ENCODE measurements around the gene TINAG. TPM values are rescaled to one million over a fixed set of nuclear protein-coding genes. Genes with fewer than 3 reads are reported as not detected.

Gene TINAG
- total RNA-seq, 2 donors from 2014 or later: not detected

DNA sequence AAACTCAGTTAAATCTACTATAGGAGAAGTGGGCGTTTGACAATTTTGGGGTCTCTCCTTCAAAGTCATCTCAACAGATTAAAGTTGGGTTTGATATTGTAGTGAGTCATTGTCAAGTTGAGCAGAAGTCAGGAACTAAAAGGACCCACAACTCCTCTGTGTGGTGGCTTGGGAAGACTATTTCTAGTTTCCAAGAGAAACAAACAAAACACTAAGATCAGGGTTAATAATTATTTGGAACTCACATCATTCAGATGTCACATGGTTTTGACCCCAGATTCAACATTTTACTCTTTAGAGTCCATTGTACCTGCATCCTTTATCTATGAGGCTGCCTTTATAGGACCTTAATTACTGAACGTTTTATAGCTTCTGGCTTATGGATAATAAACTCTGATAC, 45.3 kb upstream of the TINAG start:
- H3K27ac Mint-ChIP-seq: no peak overlapping the region
- DNase-seq: no peak
- no peaks in the 10 kb centered on the region for H3K27me3 Mint-ChIP-seq (ENCODE audit: insufficient read depth)
- 77 to 86% methylated on average over 1 to 2 of the region's 2 CpGs for WGBS, 2 experiments (ENCODE audit: insufficient coverage in 1 of 2, insufficient read length in 1 of 2)
- no peaks in the 10 kb centered on the region for H3K4me1 ChIP-seq (ENCODE audit: control insufficient read depth, insufficient read depth, low read length)
- no peaks in the 10 kb centered on the region for H3K9me3 Mint-ChIP-seq
- H3K4me3 ChIP-seq (ENCODE audit: low read length): no peak overlapping the region
- H3K36me3 Mint-ChIP-seq (ENCODE audit: low read depth): no peaks in the 10 kb centered on the region
- H3K36me3 ChIP-seq (ENCODE audit: control insufficient read depth, insufficient read depth, low read length): no peaks in the 10 kb centered on the region
- H3K9me3 ChIP-seq (ENCODE audit: control insufficient read depth, low read length): no peaks in the 10 kb centered on the region
- H3K27ac ChIP-seq (ENCODE audit: low read depth, low read length): no peak overlapping the region
- no peaks in the 10 kb centered on the region for H3K4me1 Mint-ChIP-seq
- TF ChIP-seq CTCF (conservative IDR thresholded peaks at IDR 0.05): no peak
- no peak overlapping the region for H3K9ac ChIP-seq (ENCODE audit: extremely low read depth, low read length, poor library complexity, severe bottlenecking)
- no peaks in the 10 kb centered on the region for H3K27me3 ChIP-seq (ENCODE audit: control insufficient read depth, insufficient read depth, low read length, poor library complexity, severe bottlenecking)
- no peak overlapping the region for H3K4me3 Mint-ChIP-seq

- no peak for TF ChIP-seq CTCF (conservative IDR thresholded peaks at IDR 0.05)
- Histone ChIP-seq H3K4me1 (ENCODE audit: control insufficient read depth, insufficient read depth, low read length) (peaks cover 3% of the 10 kb centered on the region), H3K4me3 (ENCODE audit: low read length) (no peak overlapping the region), H3K27me3 (ENCODE audit: control insufficient read depth, insufficient read depth, low read length, poor library complexity, severe bottlenecking) (no peaks in the 10 kb centered on the region), H3K9me3 (ENCODE audit: control insufficient read depth, low read length) (no peaks in the 10 kb centered on the region), H3K36me3 (ENCODE audit: control insufficient read depth, insufficient read depth, low read length) (no peaks in the 10 kb centered on the region), H3K27ac (ENCODE audit: low read depth, low read length) (no peak overlapping the region), H3K9ac (ENCODE audit: extremely low read depth, low read length, poor library complexity, severe bottlenecking) (no peak overlapping the region)
- no peak overlapping the region for H3K27ac Mint-ChIP-seq
- no peak for DNase-seq
- no peak overlapping the region for H3K4me3 Mint-ChIP-seq
- no peaks in the 10 kb centered on the region for H3K36me3 Mint-ChIP-seq (ENCODE audit: low read depth)
- whole genome bisulfite sequencing, 2 experiments (ENCODE audit: insufficient coverage in 1 of 2, insufficient read length in 1 of 2): 89 to 93% methylated on average over 2 to 4 of the region's 4 CpGs
- H3K9me3 Mint-ChIP-seq: no peaks in the 10 kb centered on the region
- H3K4me1 Mint-ChIP-seq: no peaks in the 10 kb centered on the region
- no peaks in the 10 kb centered on the region for H3K27me3 Mint-ChIP-seq (ENCODE audit: insufficient read depth)
Measured at GRCh38 chr6:54264581-54265272, 43.5 kb upstream of the TINAG start.

DNA sequence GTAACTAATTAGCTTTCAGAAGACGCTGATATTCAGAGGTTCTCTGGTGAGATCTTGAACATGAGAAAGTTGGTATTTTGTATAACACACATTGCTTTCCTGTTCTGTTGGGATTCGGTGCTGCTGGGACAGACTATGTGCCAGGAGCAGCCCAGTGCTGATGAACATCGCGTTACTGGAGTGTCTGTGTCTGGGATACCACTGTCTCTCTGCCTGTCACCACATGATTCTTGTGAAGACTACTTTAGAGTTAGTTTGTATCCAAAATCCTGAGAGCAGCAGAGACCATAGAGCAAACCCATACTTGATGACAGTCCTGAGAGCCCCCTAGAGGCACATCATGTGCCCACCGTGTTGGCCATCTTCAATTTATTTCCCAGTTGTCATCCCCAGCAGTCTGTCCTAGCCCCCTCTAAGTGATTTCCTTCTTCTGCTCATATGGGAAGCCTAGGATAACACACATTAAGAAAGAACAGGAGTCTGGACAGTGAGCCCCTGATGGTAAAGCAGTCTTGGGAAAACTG, 41.8 kb upstream of the TINAG start:
- Histone ChIP-seq H3K27me3 (ENCODE audit: control insufficient read depth, insufficient read depth, low read length, poor library complexity, severe bottlenecking) (no peaks in the 10 kb centered on the region), H3K36me3 (ENCODE audit: control insufficient read depth, insufficient read depth, low read length) (no peaks in the 10 kb centered on the region), H3K4me3 (ENCODE audit: low read length) (no peak overlapping the region), H3K9ac (ENCODE audit: extremely low read depth, low read length, poor library complexity, severe bottlenecking) (no peak overlapping the region), H3K4me1 (ENCODE audit: control insufficient read depth, insufficient read depth, low read length) (peaks cover 3% of the 10 kb centered on the region), H3K9me3 (ENCODE audit: control insufficient read depth, low read length) (no peaks in the 10 kb centered on the region), H3K27ac (ENCODE audit: low read depth, low read length) (no peak overlapping the region)
- no peaks in the 10 kb centered on the region for H3K27me3 Mint-ChIP-seq (ENCODE audit: insufficient read depth)
- peak; percentile 74 for TF ChIP-seq CTCF (conservative IDR thresholded peaks at IDR 0.05)
- WGBS, 2 experiments (ENCODE audit: insufficient coverage in 1 of 2, insufficient read length in 1 of 2): 63 to 81% methylated on average over 3 to 5 of the region's 5 CpGs
- no peaks in the 10 kb centered on the region for H3K36me3 Mint-ChIP-seq (ENCODE audit: low read depth)
- H3K4me3 Mint-ChIP-seq: no peak overlapping the region
- H3K4me1 Mint-ChIP-seq: no peaks in the 10 kb centered on the region
- no peak overlapping the region for H3K27ac Mint-ChIP-seq
- no peaks in the 10 kb centered on the region for H3K9me3 Mint-ChIP-seq
- peak; percentile 58 for DNase-seq

All from endodermal cell (in vitro differentiated cells).